ENCODE results near the gene CDC20. TPM values are rescaled to one million over a fixed set of nuclear protein-coding genes. Genes with fewer than 3 reads are reported as not detected.

CDC20 gene
- total RNA-seq, 1 experiment from 2014 or later, result 355 TPM

GRCh38 chr1:43317817-43318471 is 40.8 kb upstream of the CDC20 start:
- ChIA-PET CTCF (no interaction called here), POLR2A (no interaction called here), RAD21 (ENCODE audit: low non-redundant PET in 1 of 2, low total read pairs in 2 of 2, uncharacterized antibody in 2 of 2, unreplicated experiment in 2 of 2) (no interaction called here)
- Histone ChIP-seq H4K20me1 (ENCODE audit: insufficient read depth) (no peaks in the 10 kb centered on the region), H3K9me2 (ENCODE audit: insufficient read depth) (no peaks in the 10 kb centered on the region), H3K9ac (ENCODE audit: low read length) (no peak overlapping the region), H2AFZ (ENCODE audit: low read depth, low read length, poor library complexity, severe bottlenecking) (no peak overlapping the region), H3K4me3 (replicated peaks in 1 of 2; ENCODE audit: low read depth in 1 of 2, low read length in 2 of 2) (no peak overlapping the region), H3K27me3 (ENCODE audit: insufficient read depth, low read length) (no peaks in the 10 kb centered on the region), H3K9me3 (ENCODE audit: control insufficient read depth in 1 of 2, insufficient read depth in 1 of 2, low read depth in 1 of 2, low read length in 2 of 2) (no peaks in the 10 kb centered on the region), H3K36me3 (ENCODE audit: control insufficient read depth in 1 of 2, insufficient read depth in 2 of 2, low read length in 2 of 2) (no peaks in the 10 kb centered on the region), H3K4me1 (ENCODE audit: control insufficient read depth in 1 of 2, insufficient read depth in 2 of 2, low read length in 2 of 2) (peaks cover 0 to 27% of the 10 kb centered on the region in 2 experiments; a peak in 2 of 4 replicates), H3K4me2 (ENCODE audit: low read length) (no peak overlapping the region), H3K79me2 (ENCODE audit: insufficient read depth, low read length) (no peaks in the 10 kb centered on the region), H3K27ac (ENCODE audit: low read depth, low read length) (no peak overlapping the region)
- no TSS peak for BruUV-seq (replicated peaks)
- intact Hi-C loops (cut with micrococcal nuclease), result no loop called here
- TF ChIP-seq ZFX (IDR thresholded peaks at IDR 0.05), result no peak
- no peak for TF ChIP-seq CTCF (IDR thresholded peaks at IDR 0.05 in 2 of 3, conservative IDR thresholded peaks at IDR 0.05 in 1 of 3; ENCODE audit: borderline replicate concordance in 1 of 3, insufficient read depth in 1 of 3, low read depth in 2 of 3, low read length in 2 of 3)
- TF ChIP-seq ZNF274 (IDR thresholded peaks at IDR 0.05; ENCODE audit: low read depth, low read length), result no peak
- no peak for TF ChIP-seq EZH2 (IDR thresholded peaks at IDR 0.05)
- TF ChIP-seq SIN3A (IDR thresholded peaks at IDR 0.05; ENCODE audit: low read depth), result no peak
- TF ChIP-seq FOSL1 (IDR thresholded peaks at IDR 0.05; ENCODE audit: low read depth), result no peak
- TF ChIP-seq POLR2A (IDR thresholded peaks at IDR 0.05; ENCODE audit: borderline replicate concordance, extremely low read depth, insufficient read depth, insufficient read length), result no peak
- DNase-seq (ENCODE audit: low read depth, low spot score) (no peak), ATAC-seq (no peak)

GRCh38 chr1:43318831-43319230 is 40.0 kb upstream of the CDC20 start:
- ChIA-PET RAD21 (ENCODE audit: low non-redundant PET in 1 of 2, low total read pairs in 2 of 2, uncharacterized antibody in 2 of 2, unreplicated experiment in 2 of 2) (no interaction called here), POLR2A (no interaction called here), CTCF (no interaction called here)
- Histone ChIP-seq H3K4me3 (replicated peaks in 1 of 2; ENCODE audit: low read depth in 1 of 2, low read length in 2 of 2) (no peak overlapping the region), H3K9me2 (ENCODE audit: insufficient read depth) (no peaks in the 10 kb centered on the region), H3K79me2 (ENCODE audit: insufficient read depth, low read length) (no peaks in the 10 kb centered on the region), H3K27me3 (ENCODE audit: insufficient read depth, low read length) (no peaks in the 10 kb centered on the region), H2AFZ (ENCODE audit: low read depth, low read length, poor library complexity, severe bottlenecking) (no peak overlapping the region), H3K36me3 (ENCODE audit: control insufficient read depth in 1 of 2, insufficient read depth in 2 of 2, low read length in 2 of 2) (no peaks in the 10 kb centered on the region), H3K4me2 (ENCODE audit: low read length) (no peak overlapping the region), H3K9me3 (ENCODE audit: control insufficient read depth in 1 of 2, insufficient read depth in 1 of 2, low read depth in 1 of 2, low read length in 2 of 2) (no peaks in the 10 kb centered on the region), H3K27ac (ENCODE audit: low read depth, low read length) (no peak overlapping the region), H3K4me1 (ENCODE audit: control insufficient read depth in 1 of 2, insufficient read depth in 2 of 2, low read length in 2 of 2) (peaks cover 0 to 27% of the 10 kb centered on the region in 2 experiments; a peak in 2 of 4 replicates), H4K20me1 (ENCODE audit: insufficient read depth) (no peaks in the 10 kb centered on the region), H3K9ac (ENCODE audit: low read length) (no peak overlapping the region)
- no peak for ATAC-seq
- no peak for DNase-seq (ENCODE audit: low read depth, low spot score)
- intact Hi-C loops (cut with micrococcal nuclease), result no loop called here
- no TSS peak for BruUV-seq (replicated peaks)
- TF ChIP-seq JUND (IDR thresholded peaks at IDR 0.05) (no peak), ATF3 (IDR thresholded peaks at IDR 0.05) (no peak), FOSL1 (IDR thresholded peaks at IDR 0.05; ENCODE audit: low read depth) (no peak), POLR2A (IDR thresholded peaks at IDR 0.05; ENCODE audit: borderline replicate concordance, extremely low read depth, insufficient read depth, insufficient read length) (no peak), ZBTB33 (IDR thresholded peaks at IDR 0.05; ENCODE audit: extremely low read depth, insufficient replicate concordance, low read length) (no peak), MAX (IDR thresholded peaks at IDR 0.05) (no peak), CEBPB (IDR thresholded peaks at IDR 0.05; ENCODE audit: low read depth) (no peak), ZFX (IDR thresholded peaks at IDR 0.05) (no peak)

Data from HCT116 (cell line).